Activated T-helper 1 cell treated with anti-CD3 and anti-CD28 coated beads, Interleukin-2, amount 50 U/mL, for 16 hours (primary cell): ENCODE measurements around the gene TSHB.
A peak's percentile ranks its signal among the peaks of the same experiment; 100 is the strongest.

ENCODE experiments used
- DNase-seq, 2 donors: peaks; one replicate each; pipeline ENCODE4 v3.0.0-alpha.2; 2020; ENCODE audit warnings: low read depth in 1 of 2, low spot score in 1 of 2

TSHB gene

DNA sequence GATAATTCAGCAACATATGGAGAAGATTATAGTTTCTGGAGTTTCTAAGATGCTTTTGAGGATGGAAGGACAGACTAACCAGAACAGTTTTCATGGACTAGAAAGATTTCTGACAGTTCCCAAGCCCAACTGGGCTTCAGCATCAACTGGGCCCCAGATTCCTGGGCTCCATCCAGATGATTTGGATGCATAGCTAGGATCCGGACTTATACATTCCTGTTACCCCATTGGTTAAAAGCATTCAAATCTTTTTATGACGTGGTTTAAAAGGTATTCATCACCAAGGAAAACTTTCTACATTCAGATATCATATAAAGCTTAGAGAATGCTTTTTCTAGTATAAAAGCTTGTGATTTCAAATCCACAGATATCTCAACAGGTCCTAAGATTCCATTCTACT lies 29.7 kb downstream of the TSHB start:
- no peak for DNase-seq

DNA sequence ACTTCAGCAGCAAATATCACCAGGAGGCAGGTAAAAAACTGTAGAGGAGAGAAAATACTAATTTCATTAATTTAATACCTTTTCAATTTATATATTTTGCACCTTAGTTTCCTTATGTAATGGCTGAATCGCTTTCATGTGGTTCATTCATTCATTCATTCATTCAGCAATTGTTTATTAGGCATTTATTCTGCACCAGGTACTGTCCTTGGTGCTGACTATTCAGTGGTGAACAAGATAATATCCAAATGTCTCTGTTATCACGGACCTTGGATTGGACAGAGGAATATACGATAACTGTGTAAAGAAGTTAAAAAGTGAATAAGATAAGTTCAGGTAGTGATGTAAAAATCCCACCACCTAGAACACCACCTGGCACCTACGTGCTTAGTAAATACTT lies 30.9 kb downstream of the TSHB start:
- no peak for DNase-seq

DNA sequence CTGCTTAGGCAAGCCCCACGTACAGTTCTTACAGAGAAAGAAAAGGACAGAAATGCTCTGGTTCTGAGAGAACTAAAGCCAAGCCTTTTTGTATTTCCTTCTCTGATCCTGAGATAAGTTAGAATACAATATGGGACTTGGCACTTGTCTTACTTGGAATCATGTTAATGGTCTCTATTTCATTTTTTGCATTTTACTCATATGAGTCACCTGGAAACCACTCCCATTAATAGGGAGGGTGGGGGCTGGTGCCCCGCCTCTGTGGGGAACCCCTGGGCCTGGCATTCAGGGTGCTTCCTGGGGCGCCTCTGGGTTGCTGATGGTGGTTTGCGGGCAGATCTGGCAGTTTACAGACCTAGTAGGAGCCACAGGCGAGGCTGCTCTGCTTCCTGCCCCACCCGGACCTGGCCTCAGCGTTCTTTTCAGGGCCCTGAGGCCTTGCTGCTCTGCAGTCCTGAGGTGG lies 32.9 kb downstream of the TSHB start:
- peak; percentile 82 to 90 for DNase-seq

DNA sequence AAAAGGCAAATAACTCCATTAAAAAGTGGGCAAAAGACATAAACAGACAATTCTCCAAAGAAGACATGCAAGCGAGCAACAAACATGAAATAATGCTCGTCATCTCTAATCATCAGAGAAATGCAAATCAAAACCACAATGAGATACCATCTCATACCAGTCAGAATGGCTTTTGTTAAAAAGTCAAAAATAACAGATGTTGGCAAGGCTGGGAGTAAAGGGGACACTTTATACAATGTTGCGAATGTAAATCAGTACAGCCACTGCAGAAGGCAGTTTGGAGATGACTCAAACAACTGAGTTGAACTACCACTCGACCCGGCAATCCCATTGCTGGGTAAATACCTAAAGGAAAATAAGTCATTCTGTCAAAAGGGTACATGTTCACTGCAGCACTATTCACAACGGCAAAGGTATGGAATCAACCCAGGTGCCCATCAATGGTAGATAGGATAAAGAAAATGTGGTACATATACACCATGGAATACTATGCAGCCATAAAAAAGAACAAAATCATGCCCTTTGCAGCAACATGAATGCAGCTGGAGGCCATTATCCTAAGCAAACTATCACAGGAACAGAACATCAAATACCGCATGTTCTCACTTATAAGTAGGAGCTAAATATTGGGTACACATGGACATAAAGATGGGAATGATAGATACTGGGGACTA lies 33.7 kb downstream of the TSHB start:
- no peak for DNase-seq

DNA sequence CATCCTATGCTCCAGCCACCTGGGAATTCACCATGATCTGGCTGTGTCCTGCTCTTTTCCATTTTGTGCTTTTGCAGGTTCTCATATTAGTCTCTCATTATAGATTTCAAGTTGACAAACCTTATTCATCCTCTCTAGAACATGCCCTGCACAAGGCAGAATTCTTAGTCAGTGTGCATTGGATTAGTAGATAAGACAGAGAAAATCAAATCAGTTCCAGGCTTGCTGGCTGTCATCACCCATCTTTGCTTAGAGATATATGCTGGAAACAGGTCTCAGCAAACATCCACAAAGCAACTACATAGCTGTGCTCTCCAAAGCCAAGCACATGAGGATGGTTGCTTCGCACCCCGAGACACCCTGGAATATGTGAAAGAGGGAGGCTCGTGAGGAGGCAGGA lies 34.8 kb downstream of the TSHB start:
- DNase-seq: no peak

DNA sequence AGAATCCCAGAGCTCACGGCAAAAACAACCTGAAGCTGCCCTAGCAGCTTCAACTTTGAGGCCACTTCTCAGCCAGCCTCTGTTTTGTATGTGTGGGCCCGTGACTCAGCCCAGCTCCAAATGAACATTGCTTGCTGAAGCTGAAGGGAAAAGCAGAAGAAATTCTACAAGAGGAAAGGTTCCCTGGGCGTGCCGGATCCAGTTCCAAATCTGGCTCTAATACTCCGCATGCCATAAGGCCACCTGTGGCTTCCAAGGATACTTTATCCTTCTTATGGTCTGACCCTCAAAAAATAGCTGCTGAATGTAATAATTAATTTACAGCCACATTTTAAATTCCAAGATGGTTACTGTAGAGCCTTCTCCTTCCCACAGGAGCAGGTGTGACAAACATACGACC lies 35.4 kb downstream of the TSHB start:
- no peak for DNase-seq

DNA sequence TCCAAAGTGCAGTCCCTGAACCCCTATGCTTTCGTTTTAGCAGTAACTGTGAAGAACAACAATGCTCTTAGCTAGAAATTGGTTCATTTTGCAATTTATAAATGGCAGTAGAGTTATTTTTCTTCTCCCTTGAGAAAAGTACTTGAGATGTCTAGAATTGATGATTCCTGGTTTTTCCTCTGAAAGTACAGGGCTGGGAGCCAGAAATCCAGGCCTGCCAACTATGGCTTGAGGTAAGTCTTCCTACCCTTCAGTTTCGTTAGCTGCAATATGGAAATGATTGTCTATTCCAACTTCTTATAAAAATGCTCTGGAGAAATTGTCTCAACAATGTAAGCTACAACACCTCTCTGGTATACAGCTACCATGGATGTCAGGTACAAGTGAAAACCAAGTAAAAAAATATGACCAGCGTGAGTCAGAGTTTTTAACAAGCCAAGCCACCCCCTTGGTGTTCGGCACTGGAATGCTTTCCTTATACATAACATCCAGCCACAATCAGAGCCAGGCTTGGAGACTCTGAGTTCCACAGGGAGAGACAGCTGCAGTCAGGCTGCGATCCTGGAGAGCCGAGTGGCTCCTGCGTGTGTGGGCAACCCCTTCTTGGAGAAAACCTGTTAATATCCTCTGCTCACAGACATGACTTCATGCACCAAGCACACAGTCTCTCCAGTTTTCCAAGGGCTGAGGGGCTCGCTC lies 37.7 kb downstream of the TSHB start:
- DNase-seq: no peak

DNA sequence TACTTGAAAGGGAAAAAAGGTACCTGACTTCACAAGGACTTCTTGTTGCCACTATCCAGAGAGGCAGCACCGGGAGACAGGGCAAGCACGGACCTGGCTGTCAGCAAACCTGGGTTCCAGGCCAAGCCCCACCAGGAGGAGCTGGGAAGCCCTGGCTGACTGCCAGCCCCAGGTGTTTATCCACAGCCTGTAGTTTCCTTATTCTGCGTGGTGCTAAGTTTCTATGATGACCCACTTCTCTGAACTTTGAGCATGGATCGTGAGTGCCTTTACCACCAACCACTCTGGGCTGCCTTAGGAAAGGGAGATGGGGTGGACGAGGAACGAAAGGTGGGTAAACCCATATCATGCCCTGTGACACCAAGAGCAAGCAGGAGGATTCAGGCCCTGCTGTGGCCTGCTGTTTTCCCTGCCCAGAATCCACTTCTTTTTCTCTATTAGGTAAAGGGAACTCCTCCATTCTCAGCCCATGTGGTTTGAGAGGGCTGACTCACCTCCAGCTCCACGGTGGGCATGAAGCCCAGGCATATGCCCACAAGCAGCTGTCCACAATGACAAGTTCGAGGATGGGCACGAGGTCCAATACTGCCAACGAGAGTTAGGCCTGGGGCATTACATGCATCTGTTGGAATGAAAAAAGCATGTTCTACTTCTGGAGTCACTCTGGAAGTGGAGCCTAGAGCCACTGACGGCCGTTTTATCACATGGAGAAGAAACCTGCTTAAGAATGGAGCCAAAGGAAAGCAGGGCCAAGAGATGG lies 39.4 kb downstream of the TSHB start:
- DNase-seq: no peak

DNA sequence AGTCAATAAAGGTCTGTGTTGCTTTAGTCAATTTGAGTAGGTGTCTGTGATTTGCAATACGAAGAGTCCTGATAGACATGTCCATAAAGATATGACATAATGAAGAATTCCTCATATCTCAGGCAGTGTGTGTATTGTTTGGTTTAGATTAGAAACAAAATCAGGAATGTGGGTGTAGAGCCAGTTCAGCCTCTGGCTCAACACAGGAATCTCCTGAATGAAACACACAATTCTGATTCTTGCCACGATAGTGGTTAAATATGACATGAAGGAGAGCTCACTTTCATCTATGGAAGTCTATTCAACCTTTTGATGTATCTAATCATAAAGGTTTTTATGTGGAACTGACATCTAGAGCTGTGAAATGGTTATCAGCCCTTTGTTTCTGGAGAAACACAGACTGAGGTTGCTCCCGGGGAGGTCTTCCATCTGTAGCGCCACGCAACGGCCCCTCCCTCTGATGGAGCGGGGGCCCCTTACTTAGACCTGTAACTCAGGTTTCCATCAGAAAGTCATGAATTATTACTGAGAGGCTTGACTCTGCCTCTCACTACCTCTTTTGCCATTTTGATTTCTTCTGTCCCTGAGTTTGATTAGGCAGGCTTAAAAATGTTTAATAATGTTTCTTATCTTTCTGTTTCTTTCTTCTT lies 40.2 kb downstream of the TSHB start:
- no peak for DNase-seq

DNA sequence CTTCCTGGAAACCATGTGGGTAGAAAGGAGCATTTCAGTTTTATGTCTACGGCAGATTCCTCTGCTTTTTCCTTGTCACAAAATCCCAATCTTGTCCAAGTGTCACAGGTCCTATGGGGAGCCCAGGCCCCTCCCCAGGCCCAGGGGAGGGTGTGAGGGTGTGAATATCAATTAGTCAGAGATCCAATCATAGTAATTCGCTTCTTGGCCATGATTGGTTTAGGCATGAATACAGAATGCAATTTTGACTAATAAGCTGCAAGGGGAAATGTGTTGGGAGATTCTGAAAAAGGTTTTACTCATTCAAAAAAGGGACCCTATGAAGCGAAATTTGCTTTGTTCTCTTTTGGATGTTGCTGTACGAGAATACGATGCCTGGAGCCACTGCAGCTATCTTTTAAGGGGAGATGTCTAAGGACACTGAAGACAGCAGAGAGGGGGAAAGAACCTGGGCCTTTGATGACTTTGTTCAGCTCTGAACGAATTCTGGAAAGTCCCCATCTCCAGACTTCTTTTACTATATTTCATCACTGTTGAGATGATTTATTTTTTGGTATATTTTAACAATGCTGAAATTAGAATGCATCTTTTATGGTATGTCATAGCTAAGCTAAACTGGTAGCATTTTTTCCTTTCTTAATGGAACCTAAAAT lies 41.5 kb downstream of the TSHB start:
- no peak for DNase-seq

DNA sequence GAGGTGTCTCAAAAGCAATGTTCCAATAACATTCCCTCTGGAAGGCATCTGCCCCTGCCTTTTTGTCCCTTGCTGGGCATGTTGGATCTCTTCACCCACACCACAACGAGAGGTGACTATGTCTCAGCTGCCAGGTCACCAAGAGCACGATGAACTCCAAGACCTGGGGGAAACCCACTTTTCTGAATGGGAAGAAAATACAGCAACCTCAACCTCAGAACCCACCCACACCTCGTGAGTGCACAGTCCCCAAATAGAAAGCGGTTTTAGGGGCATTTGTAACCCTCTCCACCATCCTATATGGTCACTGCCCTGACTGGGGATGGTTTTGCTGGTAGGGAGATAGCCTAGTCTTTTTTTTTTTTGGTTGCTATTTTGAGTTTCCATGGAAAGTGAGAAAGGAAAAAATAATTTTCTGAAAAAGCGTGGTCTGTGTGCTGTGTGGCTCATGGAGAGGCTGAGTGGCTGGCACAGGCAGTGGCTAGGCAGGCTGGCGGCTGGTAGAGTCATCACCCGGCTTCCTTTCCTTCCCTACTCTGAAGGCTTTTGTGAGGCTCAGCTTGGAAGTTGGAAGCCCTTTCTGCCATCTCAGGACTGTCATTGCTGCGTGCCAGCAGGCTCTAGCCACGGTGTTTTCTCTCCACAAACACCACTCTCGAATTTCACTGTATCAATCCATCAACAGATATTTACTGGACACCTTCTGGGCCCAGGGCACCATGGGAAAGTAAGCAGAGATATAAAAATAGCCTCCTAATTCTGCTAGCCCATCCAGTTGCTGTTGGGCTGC lies 43.9 kb downstream of the TSHB start:
- DNase-seq: no peak

DNA sequence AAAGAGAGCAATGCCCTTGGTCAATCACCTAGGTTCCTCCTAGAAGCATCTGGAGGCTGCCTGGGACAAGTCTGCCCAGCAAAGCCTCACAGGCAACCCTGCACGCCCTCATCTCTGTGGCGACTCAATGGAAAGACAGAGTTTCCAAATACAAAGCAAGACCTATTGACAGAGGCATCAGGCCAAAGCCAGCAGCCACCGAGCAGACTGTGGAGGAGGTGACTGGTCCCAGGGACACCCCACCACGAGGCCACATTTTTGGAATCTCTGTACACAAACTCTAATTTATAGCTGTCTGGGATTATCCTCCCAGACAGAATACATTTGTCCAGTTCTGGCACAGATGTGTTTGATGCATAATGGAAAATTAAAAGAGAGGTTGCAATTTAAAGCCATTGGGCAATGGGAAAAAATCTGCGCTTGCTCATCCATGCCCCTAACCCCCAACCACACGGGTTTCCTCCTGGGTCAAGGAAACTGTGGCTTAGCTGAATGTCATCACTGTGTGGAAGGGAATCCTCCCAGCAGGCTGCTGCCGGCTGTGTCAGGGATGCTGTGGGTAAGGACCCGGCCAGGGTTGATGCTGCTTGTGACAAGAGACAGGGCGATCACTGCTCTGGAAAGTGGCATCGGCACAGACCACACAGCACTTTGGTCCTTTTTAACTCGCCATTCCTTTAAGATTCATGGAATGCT lies 45.4 kb downstream of the TSHB start:
- no peak for DNase-seq

DNA sequence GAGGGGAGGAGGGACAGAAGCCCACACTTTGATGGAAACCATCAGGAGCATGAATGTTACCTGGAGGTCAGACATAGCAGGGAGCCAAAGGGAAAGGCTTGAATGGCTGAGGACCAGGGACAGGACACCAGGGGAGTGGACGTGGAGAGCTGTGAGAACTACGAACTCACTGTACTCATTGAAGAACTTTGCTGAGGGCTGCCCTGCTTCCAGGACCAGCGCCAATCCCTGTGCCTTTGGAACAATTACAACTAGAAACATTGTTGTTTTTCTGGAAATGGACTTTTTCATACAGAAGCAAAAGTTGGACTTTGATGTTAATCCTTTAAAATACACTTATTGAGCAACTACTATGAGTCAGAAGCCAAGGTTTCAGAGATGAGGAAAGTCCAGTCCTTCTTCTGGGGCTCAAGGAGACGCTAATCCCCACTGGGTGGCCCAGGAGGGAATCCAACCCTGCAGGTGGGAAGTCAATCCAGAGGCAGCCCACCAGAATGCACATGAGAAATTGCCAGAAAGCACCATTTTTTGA lies 46.8 kb downstream of the TSHB start:
- DNase-seq: no peak

DNA sequence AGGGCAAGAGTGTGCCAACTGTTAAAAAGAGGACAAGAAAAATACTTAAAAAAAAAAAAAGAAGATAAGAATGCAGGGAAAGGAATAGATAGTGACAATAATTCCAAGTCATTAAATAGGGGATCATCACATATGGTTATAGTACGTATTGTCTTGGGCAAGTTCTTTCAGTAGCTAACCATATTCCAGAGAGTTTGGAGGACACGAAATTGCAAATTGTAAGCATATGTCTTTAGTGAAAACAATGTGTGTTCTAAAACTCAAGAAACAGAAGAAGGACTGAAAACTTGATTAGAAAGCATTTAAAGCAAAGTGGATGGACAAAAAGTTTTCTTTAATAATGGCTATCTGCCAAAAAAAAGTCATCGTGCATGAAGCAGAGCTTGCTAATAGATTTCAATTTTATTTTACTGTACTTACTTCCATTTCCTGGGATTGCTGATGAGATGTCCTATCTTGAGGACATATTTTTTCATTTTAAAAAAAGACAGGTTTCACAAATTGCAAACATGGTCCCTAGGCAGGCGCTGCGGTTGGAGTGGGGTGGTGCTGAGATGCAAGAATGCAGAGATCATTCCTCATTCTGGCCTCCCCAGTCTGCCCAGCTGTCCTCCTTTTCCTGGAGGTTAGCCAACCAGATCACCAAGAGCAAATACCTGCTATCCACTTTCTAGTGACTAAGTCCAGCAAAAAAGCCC lies 47.8 kb downstream of the TSHB start:
- DNase-seq: no peak

DNA sequence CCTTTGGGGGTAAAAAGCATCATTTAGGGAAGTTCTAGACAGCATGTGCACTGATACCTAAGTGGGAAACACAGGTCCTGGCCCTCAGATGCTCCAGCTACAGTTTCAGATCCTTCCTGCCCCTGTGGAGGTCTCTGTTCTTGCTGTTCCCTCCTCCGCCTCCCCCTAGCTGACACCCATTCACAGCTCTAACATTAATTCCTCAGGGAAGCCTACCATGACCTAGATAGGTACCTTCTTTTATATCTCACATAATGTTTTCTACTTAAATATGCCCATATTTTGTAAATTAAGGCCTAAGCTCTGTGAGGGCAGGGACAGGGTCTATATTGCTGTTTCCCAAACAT lies 48.3 kb downstream of the TSHB start:
- no peak for DNase-seq

DNA sequence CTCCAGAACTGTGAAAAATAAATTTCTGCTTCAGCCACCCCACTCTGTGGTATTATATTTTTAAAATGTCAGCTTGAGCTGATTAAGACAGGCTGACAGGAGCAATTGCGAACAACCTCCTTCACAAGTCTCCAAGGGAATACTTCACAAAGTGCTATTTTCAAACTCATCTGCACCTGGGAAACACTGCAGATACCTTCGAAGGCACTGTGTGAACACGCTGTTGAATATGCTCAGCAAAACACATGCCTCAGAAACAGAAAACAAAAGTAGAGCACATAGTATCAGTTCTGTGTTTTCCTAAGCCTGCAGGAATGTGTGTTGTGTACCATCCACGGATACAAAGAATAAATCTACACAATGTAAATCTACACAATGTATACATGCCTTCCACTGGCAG lies 49.1 kb downstream of the TSHB start:
- DNase-seq: no peak

DNA sequence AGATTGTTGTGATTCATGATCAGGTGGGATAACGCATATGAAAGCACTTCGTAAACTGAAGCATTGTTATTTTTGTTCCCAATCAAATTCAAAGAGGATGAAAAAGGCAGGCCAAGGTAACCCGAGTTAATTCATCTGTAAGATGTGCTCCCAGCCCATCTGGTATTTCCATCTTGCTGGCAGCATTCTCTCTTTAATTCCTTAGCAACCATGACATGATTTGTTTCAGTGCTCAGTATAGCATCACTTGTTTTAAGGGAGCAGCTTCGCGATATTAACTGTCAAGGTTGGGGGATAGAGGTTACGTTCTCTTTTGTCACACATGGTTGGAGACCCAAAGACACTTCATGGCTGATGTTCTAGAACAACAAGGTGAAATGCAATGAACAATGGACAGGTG lies 53.3 kb downstream of the TSHB start:
- no peak for DNase-seq
